Fibroblast of pulmonary artery (primary cell): ENCODE results near the gene UGT1A7.

Experiments used
- DNase-seq: peaks from one replicate; pipeline ENCODE4 v3.0.0-alpha.2; 2010; ENCODE audit warnings: low read depth
- H3K4me3 ChIP-seq: replicated peaks from 2 replicates; pipeline ENCODE4 v1.5.1; 2011; ENCODE audit warnings: low read depth, mild to moderate bottlenecking, control low read depth, low read length, moderate library complexity
- TF ChIP-seq, protein P1 (sequence below): IDR thresholded peaks from 2 replicates; pipeline ENCODE4 v1.5.1; 2011; ENCODE audit warnings: mild to moderate bottlenecking, control low read depth, low read length, inconsistent platforms; ENCODE audit errors: missing control alignments

The UGT1A7 gene

DNA sequence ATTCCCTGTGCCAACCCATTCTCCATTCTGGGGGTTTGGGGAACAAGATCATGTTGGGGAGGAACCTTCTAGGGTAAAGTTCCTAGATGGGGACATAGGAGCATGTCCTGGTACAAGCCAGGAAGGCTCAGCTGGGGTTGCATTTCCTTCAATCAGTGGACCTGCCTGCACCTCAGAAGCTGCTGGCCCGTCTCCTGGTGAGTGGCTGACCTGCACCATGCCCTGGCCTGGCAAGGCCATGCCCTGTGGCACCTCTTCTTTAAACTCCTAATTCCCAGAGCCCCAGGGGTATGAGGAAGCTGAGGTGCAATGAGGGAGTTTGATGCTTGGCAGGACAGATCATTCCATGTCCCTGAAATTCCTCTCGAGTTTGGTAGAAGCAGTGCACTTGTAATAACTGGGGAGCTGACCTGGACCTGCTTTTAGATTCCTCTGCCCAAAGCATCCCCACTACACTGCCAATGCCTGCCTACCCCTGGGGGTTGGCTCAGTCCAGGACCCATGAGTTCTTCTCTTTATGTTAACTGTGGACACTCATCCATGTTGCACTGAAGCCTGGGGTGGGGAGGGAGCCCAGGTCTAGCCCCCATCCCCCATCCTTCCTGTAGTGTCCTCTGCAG, 121.7 kb downstream of the UGT1A7 start:
- TF ChIP-seq, protein P1, sequence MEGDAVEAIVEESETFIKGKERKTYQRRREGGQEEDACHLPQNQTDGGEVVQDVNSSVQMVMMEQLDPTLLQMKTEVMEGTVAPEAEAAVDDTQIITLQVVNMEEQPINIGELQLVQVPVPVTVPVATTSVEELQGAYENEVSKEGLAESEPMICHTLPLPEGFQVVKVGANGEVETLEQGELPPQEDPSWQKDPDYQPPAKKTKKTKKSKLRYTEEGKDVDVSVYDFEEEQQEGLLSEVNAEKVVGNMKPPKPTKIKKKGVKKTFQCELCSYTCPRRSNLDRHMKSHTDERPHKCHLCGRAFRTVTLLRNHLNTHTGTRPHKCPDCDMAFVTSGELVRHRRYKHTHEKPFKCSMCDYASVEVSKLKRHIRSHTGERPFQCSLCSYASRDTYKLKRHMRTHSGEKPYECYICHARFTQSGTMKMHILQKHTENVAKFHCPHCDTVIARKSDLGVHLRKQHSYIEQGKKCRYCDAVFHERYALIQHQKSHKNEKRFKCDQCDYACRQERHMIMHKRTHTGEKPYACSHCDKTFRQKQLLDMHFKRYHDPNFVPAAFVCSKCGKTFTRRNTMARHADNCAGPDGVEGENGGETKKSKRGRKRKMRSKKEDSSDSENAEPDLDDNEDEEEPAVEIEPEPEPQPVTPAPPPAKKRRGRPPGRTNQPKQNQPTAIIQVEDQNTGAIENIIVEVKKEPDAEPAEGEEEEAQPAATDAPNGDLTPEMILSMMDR: no peak
- no peak overlapping the region for H3K4me3 ChIP-seq
- no peak for DNase-seq

DNA sequence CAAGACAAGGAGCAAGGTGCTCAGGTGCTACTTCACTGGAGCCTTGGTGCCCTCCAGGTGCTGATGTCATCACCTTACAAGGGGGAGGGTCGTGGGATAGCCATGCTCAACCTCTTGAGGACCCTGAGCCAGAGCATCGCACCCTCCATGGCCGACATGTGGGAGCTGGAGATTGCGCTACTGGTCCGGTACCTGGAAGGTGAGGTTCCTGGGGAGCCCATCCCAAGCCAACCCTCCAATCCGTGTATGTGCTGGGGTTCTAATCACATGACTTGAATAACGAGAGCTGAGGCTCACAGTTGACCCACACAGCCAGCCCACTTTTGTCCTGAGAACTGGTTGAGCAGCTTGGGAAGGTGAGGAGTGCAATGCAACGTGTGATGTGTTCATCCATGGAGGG, 122.3 kb downstream of the UGT1A7 start:
- DNase-seq: no peak

DNA sequence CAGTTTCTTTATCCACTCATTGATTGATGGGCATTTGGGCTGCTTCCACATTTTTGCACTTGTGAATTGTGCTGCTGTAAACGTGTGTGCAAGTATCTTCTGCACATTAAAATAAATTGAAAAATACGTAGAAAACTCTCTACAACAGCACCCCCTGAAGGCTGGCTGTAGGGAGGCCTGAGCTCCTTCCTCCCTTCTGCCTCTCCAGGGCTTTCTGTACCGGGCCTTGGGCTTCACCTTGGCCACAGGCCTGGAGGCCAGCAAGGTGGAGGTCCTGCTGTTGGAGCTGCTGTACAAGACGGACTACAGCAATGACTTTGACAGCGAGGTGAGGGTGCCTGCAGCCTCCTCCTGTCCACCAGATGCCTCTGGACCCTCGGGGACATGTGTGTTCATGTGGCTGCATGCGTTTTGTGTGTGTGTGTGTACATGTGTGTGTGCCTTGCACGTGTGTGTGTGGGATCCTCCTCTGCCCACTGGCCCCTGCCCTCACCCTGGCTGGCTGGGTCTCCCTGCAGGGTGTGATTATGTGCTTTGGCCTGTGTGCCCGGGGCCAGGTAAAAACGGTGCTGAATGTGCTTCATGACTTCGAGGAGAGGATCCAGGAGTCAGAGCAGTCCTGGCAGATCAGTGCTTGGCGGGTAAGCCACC, 125.6 kb downstream of the UGT1A7 start:
- no peak overlapping the region for H3K4me3 ChIP-seq
- no peak for DNase-seq
- TF ChIP-seq, protein P1: no peak

More for the DNA sequence above, 122.3 kb downstream of the UGT1A7 start:
- TF ChIP-seq, protein P1: no peak
- no peak overlapping the region for H3K4me3 ChIP-seq

DNA sequence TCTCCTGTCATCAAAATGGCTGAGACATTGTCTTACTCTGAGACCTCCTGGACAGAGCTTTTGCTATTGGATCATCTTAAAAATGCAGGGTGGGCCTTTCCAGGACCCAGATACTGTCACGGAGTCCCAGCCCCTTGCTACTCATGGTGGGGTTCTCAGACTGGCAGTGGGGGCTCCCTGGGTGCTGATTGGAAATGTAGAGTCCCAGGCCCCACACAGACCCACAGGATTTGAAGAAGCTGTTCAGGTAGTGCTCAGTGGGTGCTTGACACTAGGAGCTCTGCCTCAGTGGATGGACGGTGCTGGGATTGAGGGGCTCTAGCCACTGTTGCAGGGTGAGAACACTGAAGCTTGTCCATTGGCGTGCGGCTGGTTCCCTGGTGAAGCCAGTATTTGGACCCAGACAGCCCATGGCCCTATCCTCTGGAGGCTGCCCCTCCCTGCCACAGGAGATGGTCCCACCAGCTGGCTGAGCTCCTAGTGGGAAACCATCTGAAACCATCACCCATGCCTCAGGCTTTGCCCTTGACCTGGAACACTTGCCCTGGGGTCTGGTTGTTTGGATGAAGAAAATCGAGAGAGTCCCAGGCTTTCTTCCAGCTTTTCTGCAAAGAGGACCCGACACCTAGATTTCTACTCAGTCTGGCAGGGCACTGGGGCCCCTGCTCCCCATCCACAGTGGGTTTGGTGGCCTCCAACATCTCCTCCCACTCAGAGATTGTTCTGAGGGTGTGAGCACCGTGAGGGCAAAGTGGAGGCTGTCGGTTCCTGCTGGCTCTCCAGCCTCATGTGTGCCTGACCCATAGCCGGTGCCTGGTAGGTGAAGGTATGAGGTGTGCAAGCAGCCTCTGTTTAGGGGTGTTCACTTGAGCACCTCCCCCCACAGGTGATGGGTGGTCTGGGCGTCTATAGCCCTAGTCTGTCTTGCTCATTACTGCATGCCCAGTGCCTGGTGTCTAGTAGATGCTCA, 126.5 kb downstream of the UGT1A7 start:
- TF ChIP-seq, protein P1: no peak
- DNase-seq: no peak
- no peak overlapping the region for H3K4me3 ChIP-seq

DNA sequence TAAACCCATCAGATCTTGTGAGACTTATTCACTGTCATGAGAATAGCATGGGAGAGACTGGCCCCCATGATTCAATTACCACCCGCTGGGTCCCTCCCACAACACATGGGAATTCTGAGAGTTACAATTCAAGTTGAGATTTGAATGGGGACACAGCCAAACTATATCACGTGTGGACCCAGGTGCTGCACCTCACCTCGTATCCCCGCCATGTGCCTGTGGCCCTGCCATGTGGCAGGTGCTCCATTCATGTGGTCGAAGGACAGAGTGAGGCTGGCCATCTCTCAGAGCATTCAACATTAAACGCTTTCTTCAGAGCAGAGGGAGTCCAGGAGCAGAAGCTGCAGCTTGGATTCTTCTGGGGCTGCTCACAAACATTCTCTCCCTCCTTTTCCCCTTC, 128.7 kb downstream of the UGT1A7 start:
- TF ChIP-seq, protein P1: no peak

DNA sequence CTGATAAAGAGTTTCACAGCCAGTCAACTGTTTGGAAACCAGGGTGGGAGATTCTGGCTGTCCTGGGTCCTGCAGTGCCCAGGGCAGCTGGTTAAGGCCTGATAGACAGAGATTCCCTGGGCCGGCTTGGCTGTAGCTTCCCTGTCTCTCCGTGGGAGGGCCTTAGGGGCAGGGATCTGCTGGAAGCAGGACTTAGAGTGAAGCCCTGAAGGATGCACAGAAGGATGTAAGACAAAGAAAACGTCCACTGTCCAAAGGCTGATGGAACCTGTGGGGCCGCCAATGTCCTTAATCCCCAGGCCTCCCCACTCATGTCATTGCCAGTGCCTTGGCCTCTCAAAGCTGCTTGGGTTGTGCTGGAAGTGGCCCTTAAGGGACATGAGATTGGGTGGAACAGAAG, 129.4 kb downstream of the UGT1A7 start:
- H3K4me3 ChIP-seq: no peak overlapping the region
- TF ChIP-seq, protein P1: no peak
- DNase-seq: no peak

More for the DNA sequence above, 128.7 kb downstream of the UGT1A7 start:
- no peak for DNase-seq
- no peak overlapping the region for H3K4me3 ChIP-seq
